HCT116 (cell line): Measurements from ENCODE around the gene SLC9B2. TPM values are rescaled to one million over a fixed set of nuclear protein-coding genes. Genes with fewer than 3 reads are reported as not detected.

Experiments
- ATAC-seq: fragments of 200-7000 bp; cut with Tn5 transposase; 2 replicates; pipeline ENCODE4 v1.9.1; 2020; ENCODE audit warnings: mild to moderate bottlenecking, moderate library complexity
- BruUV-seq: library from RNA; stranded (reverse); fragments of 400-500 nt; replicated peaks from 2 replicates; lab custom pipeline; 2021; lab: Mats Ljungman, UMichigan
- CTCF ChIA-PET: fragments of 300-600 bp; sonication (Branson Sonifier 250); formaldehyde crosslinking; loops from one replicate; lab custom pipeline; 2021; ENCODE audit warnings: antibody characterized with exemption; lab: Charles Lee
- POLR2A ChIA-PET: fragments of 300-600, 350-600 bp; sonication (Branson Sonifier 250); formaldehyde crosslinking; loops from one replicate; lab custom pipeline; 2021; ENCODE audit warnings: antibody characterized with exemption; lab: Charles Lee
- RAD21 ChIA-PET, 2 experiments: fragments of 300-600 bp; sonication (Branson Sonifier 250); formaldehyde crosslinking; loops; one replicate each; lab custom pipeline; 2023; ENCODE audit warnings: low total read pairs in 2 of 2; ENCODE audit not compliant: uncharacterized antibody in 2 of 2, unreplicated experiment in 2 of 2, low non-redundant PET in 1 of 2; lab: Charles Lee
- DNase-seq: peaks from one replicate; pipeline ENCODE4 v3.0.0-alpha.2; 2010; ENCODE audit warnings: low read depth, low spot score
- H2AFZ ChIP-seq: fragments of 200-600 bp; shearing (Covaris generic), sonication (generic); 2 replicates; pipeline ENCODE4 v1.6.1; 2017; ENCODE audit warnings: low read depth, mixed run types, mixed read lengths, antibody characterized with exemption, low read length; ENCODE audit not compliant: poor library complexity, severe bottlenecking
- H3K27ac ChIP-seq: 2 replicates; pipeline ENCODE4 v1.5.1; 2012; ENCODE audit warnings: low read depth, low read length
- H3K27me3 ChIP-seq: fragments of 200-600 bp; sonication (generic); 2 replicates; pipeline ENCODE4 v1.6.1; 2016; ENCODE audit warnings: mixed run types, low read length, mixed read lengths; ENCODE audit not compliant: insufficient read depth
- H3K36me3 ChIP-seq, 2 experiments: fragments of 200-500 bp in 1 of 2; fragments of 200-600 bp in 1 of 2; sonication (Bioruptor generic) in 1 of 2; sonication (generic) in 1 of 2; 2 replicates each; pipeline versions ENCODE4 v1.5.1 to v1.6.1; 2014 to 2016; ENCODE audit warnings: low read length in 2 of 2, inconsistent platforms in 1 of 2, mixed read lengths in 1 of 2, mixed run types in 1 of 2; ENCODE audit not compliant: insufficient read depth in 2 of 2, control insufficient read depth in 1 of 2
- H3K4me1 ChIP-seq, 2 experiments: fragments of 200-600 bp in 1 of 2; sonication (generic) in 1 of 2; 2 replicates each; pipeline versions ENCODE4 v1.5.1 to v1.6.1; 2012 to 2017; ENCODE audit warnings: low read length in 2 of 2, inconsistent platforms in 1 of 2, mild to moderate bottlenecking in 1 of 2, mixed read lengths in 1 of 2, mixed run types in 1 of 2, moderate library complexity in 1 of 2; ENCODE audit not compliant: insufficient read depth in 2 of 2, control insufficient read depth in 1 of 2
- H3K4me2 ChIP-seq: fragments of 200-600 bp; sonication (generic); 2 replicates; pipeline ENCODE4 v1.6.1; 2017; ENCODE audit warnings: mixed run types, low read length, mixed read lengths
- H3K4me3 ChIP-seq, 2 experiments: fragments of 200-600 bp in 1 of 2; sonication (generic) in 1 of 2; replicated peaks in 1 of 2; 2 replicates each; pipeline ENCODE4 v1.5.1; 2011 to 2016; ENCODE audit warnings: low read length in 2 of 2, control low read depth in 1 of 2, low read depth in 1 of 2, mild to moderate bottlenecking in 1 of 2, mixed read lengths in 1 of 2, mixed run types in 1 of 2
- H3K79me2 ChIP-seq: fragments of 200-600 bp; sonication (generic); 2 replicates; pipeline ENCODE4 v1.6.1; 2017; ENCODE audit warnings: mild to moderate bottlenecking, mixed run types, low read length, moderate library complexity, mixed read lengths; ENCODE audit not compliant: insufficient read depth
- H3K9ac ChIP-seq: fragments of 200-600 bp; sonication (generic); 2 replicates; pipeline ENCODE4 v1.6.1; 2016; ENCODE audit warnings: low read length, mixed read lengths
- H3K9me2 ChIP-seq: fragments of 200-600 bp; sonication (generic), shearing (Covaris generic); 2 replicates; pipeline ENCODE4 v1.6.1; 2017; ENCODE audit warnings: mixed run types, mild to moderate bottlenecking, moderate library complexity; ENCODE audit not compliant: insufficient read depth
- H3K9me3 ChIP-seq, 2 experiments: fragments of 200-500 bp in 1 of 2; fragments of 200-600 bp in 1 of 2; sonication (Bioruptor generic) in 1 of 2; sonication (generic) in 1 of 2; 2 replicates each; pipeline ENCODE4 v1.6.1; 2014 to 2017; ENCODE audit warnings: low read length in 2 of 2, mixed read lengths in 2 of 2, inconsistent platforms in 1 of 2, low read depth in 1 of 2, mild to moderate bottlenecking in 1 of 2, mixed run types in 1 of 2, moderate library complexity in 1 of 2; ENCODE audit not compliant: control insufficient read depth in 1 of 2, insufficient read depth in 1 of 2
- H4K20me1 ChIP-seq: fragments of 200-600 bp; sonication (generic), shearing (Covaris generic); 2 replicates; pipeline ENCODE4 v1.6.1; 2017; ENCODE audit warnings: mixed run types, mild to moderate bottlenecking, moderate library complexity; ENCODE audit not compliant: insufficient read depth
- RAD21 ChIP-seq: IDR thresholded peaks from 2 replicates; pipeline ENCODE4 v1.6.1; 2012; ENCODE audit warnings: low read depth, mild to moderate bottlenecking
- SRF ChIP-seq: IDR thresholded peaks from 2 replicates; pipeline ENCODE4 v1.6.1; 2012; ENCODE audit warnings: low read depth
- YY1 ChIP-seq: IDR thresholded peaks from 2 replicates; pipeline ENCODE4 v1.6.1; 2011; ENCODE audit warnings: low read length, low read depth, moderate library complexity, mild to moderate bottlenecking; ENCODE audit not compliant: insufficient replicate concordance; ENCODE audit errors: extremely low read depth
- intact Hi-C: fragments of 100-400 bp; cut with micrococcal nuclease; formaldehyde crosslinking; loops from 2 replicates; pipeline ENCODE4 v1.10.0; 2022
- total RNA-seq: library from RNA; stranded (reverse); gene quantifications from one replicate; pipeline ENCODE4 v1.2.1, GENCODE V29; 2021; ENCODE audit not compliant: unreplicated experiment
- TF ChIP-seq, protein P1 (sequence below), 3 experiments: fragments of 200-600 bp in 1 of 3; sonication (generic) in 1 of 3; IDR thresholded peaks in 2 of 3; conservative IDR thresholded peaks in 1 of 3; 2 replicates each; pipeline ENCODE4 v1.5.1; 2012 to 2017; ENCODE audit warnings: low read depth in 2 of 3, low read length in 2 of 3, antibody characterized with exemption in 1 of 3, borderline replicate concordance in 1 of 3, control low read depth in 1 of 3, mild to moderate bottlenecking in 1 of 3, mixed read lengths in 1 of 3, mixed run types in 1 of 3, moderate library complexity in 1 of 3; ENCODE audit not compliant: insufficient read depth in 1 of 3
- TF ChIP-seq, protein P2 (sequence below): IDR thresholded peaks from 2 replicates; pipeline ENCODE4 v1.6.1; 2012

Gene SLC9B2
- total RNA-seq, 1 experiment from 2014 or later, result 18.3 TPM

GRCh38 chr4:103046416-103047290 is 29.9 kb downstream of the SLC9B2 start:
- RAD21 ChIA-PET, result no interaction called here
- no peaks in the 10 kb centered on the region for H3K36me3 ChIP-seq

More at GRCh38 chr4:103046416-103047290, 29.9 kb downstream of the SLC9B2 start:
- no peak overlapping the region for H2AFZ ChIP-seq
- H3K9me2 ChIP-seq, result no peaks in the 10 kb centered on the region
- ChIA-PET CTCF (interaction anchor here (0.7 to 1.3 kb wide), 3 partner anchors 10 to 54 kb away, joined by 3 to 4 read pairs (median 4); no protein-coding TSS in a partner anchor), POLR2A (no interaction called here)
- no peaks in the 10 kb centered on the region for H3K27me3 ChIP-seq
- no peak overlapping the region for H3K9ac ChIP-seq
- H3K27ac ChIP-seq, result no peak overlapping the region
- no peaks in the 10 kb centered on the region for H3K4me1 ChIP-seq
- ATAC-seq (peak; percentile 99), DNase-seq (peak; percentile 19)
- BruUV-seq, result no TSS peak
- no peaks in the 10 kb centered on the region for H3K9me3 ChIP-seq
- no peak overlapping the region for H3K4me3 ChIP-seq
- intact Hi-C loops, result loop anchor here (2.0 kb wide), 1 partner anchor 44 kb away; no protein-coding TSS in a partner anchor
- no peak overlapping the region for H3K4me2 ChIP-seq
- TF ChIP-seq RAD21, result peak; percentile 51
- TF ChIP-seq, protein P1, sequence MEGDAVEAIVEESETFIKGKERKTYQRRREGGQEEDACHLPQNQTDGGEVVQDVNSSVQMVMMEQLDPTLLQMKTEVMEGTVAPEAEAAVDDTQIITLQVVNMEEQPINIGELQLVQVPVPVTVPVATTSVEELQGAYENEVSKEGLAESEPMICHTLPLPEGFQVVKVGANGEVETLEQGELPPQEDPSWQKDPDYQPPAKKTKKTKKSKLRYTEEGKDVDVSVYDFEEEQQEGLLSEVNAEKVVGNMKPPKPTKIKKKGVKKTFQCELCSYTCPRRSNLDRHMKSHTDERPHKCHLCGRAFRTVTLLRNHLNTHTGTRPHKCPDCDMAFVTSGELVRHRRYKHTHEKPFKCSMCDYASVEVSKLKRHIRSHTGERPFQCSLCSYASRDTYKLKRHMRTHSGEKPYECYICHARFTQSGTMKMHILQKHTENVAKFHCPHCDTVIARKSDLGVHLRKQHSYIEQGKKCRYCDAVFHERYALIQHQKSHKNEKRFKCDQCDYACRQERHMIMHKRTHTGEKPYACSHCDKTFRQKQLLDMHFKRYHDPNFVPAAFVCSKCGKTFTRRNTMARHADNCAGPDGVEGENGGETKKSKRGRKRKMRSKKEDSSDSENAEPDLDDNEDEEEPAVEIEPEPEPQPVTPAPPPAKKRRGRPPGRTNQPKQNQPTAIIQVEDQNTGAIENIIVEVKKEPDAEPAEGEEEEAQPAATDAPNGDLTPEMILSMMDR (IDR thresholded peaks at IDR 0.05 in 2 of 3, conservative IDR thresholded peaks at IDR 0.05 in 1 of 3; ENCODE audit: borderline replicate concordance in 1 of 3, insufficient read depth in 1 of 3, low read depth in 2 of 3, low read length in 2 of 3), result peak; percentile 39 to 87 (median 74); a peak in 5 of 6 replicates
- TF ChIP-seq, protein P2, sequence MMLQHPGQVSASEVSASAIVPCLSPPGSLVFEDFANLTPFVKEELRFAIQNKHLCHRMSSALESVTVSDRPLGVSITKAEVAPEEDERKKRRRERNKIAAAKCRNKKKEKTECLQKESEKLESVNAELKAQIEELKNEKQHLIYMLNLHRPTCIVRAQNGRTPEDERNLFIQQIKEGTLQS, result no peak
- no peak for TF ChIP-seq YY1
- TF ChIP-seq SRF, result no peak
- no peaks in the 10 kb centered on the region for H3K79me2 ChIP-seq
- no peaks in the 10 kb centered on the region for H4K20me1 ChIP-seq
